SKM-1 (cell line): ENCODE results near the gene S100A13.
A peak's percentile ranks its signal among the peaks of the same experiment; 100 is the strongest.

ENCODE experiments used
- DNase-seq: peaks from one replicate; lab custom pipeline; 2025; ENCODE audit not compliant: unreplicated experiment; lab: John Stamatoyannopoulos, UW

S100A13 gene

GRCh38 chr1:153627715-153628626 is 666 bp upstream of the S100A13 start, which contains the start of gene S100A1:
Gene S100A1, plus strand, starts transcription at chr1:153628434. Its CDS starts 2,088 bp downstream, at chr1:153630522.
- DNase-seq, result no peak

GRCh38 chr1:153626477-153626903 is 815 bp downstream of the S100A13 start:
- no peak for DNase-seq

- no peak for DNase-seq
These were observed 2.2 kb downstream of the S100A13 start for GRCh38 chr1:153624965-153625611.

GRCh38 chr1:153623101-153623500 is 4.2 kb downstream of the S100A13 start:
- no peak for DNase-seq

- no peak for DNase-seq
These were observed 8.1 kb downstream of the S100A13 start for GRCh38 chr1:153619171-153619570.

- DNase-seq, result no peak
These were observed 9.6 kb downstream of the S100A13 start for GRCh38 chr1:153617663-153618062.

- no peak for DNase-seq
These were observed 10.4 kb downstream of the S100A13 start for GRCh38 chr1:153616917-153617311.

GRCh38 chr1:153616144-153616916 is 11.0 kb downstream of the S100A13 start, which contains the start of gene S100A14:
Gene S100A14, minus strand, starts transcription at chr1:153616325. Its CDS starts 467 bp downstream, at chr1:153615858.
- DNase-seq, result no peak

- no peak for DNase-seq
These were observed 11.9 kb downstream of the S100A13 start for GRCh38 chr1:153615406-153615805.

GRCh38 chr1:153614906-153615305 is 12.4 kb downstream of the S100A13 start:
- DNase-seq, result no peak

GRCh38 chr1:153614189-153614900 is 13.0 kb downstream of the S100A13 start:
- DNase-seq, result no peak

GRCh38 chr1:153613406-153613805 is 13.9 kb downstream of the S100A13 start:
- DNase-seq, result no peak

- no peak for DNase-seq
These were observed 14.5 kb downstream of the S100A13 start, which contains the start of gene S100A16 for GRCh38 chr1:153612755-153613331. Gene S100A16, minus strand, starts transcription at chr1:153613137. Its CDS starts 4,986 bp downstream, at chr1:153608151.

GRCh38 chr1:153612111-153612754 is 15.1 kb downstream of the S100A13 start:
- DNase-seq, result no peak

GRCh38 chr1:153611356-153611755 is 15.9 kb downstream of the S100A13 start:
- no peak for DNase-seq

- DNase-seq, result no peak
These were observed 16.4 kb downstream of the S100A13 start for GRCh38 chr1:153610811-153611301.

GRCh38 chr1:153610334-153610733 is 17.0 kb downstream of the S100A13 start:
- DNase-seq, result no peak

- no peak for DNase-seq
These were observed 17.8 kb downstream of the S100A13 start for GRCh38 chr1:153609585-153609907.

GRCh38 chr1:153608742-153609584 is 18.3 kb downstream of the S100A13 start:
- peak; percentile 34 for DNase-seq
